GM18907 (cell line): Measurements from ENCODE around the gene GAB1.

Source experiments
- ATAC-seq: cut with Tn5 transposase; IDR thresholded peaks from one replicate; pipeline ENCODE4 v1.9.1; 2021; ENCODE audit warnings: mild to moderate bottlenecking, moderate library complexity; ENCODE audit not compliant: unreplicated experiment

GAB1 gene

GRCh38 chr4:143473334-143474126 is 136.9 kb downstream of the GAB1 start:
- ATAC-seq: peak; percentile 79

- ATAC-seq: no peak
Observed at GRCh38 chr4:143477487-143477886, 140.8 kb downstream of the GAB1 start.

GRCh38 chr4:143481361-143481760 is 144.7 kb downstream of the GAB1 start:
- no peak for ATAC-seq

- peak; percentile 67 for ATAC-seq
Observed at GRCh38 chr4:143482840-143483239, 146.2 kb downstream of the GAB1 start.

GRCh38 chr4:143486314-143486713 is 149.6 kb downstream of the GAB1 start:
- ATAC-seq: no peak

GRCh38 chr4:143488687-143489086 is 152.0 kb downstream of the GAB1 start:
- no peak for ATAC-seq

- ATAC-seq: no peak
Observed at GRCh38 chr4:143489106-143489505, 152.4 kb downstream of the GAB1 start.

- no peak for ATAC-seq
Observed at GRCh38 chr4:143498021-143498420, 161.3 kb downstream of the GAB1 start.

- ATAC-seq: no peak
Observed at GRCh38 chr4:143502231-143502630, 165.6 kb downstream of the GAB1 start.

- no peak for ATAC-seq
Observed at GRCh38 chr4:143506031-143506430, 169.4 kb downstream of the GAB1 start.

- ATAC-seq: no peak
Observed at GRCh38 chr4:143511906-143512305, 175.2 kb downstream of the GAB1 start.

- peak; percentile 42 for ATAC-seq
Observed at GRCh38 chr4:143512978-143513313, 176.3 kb downstream of the GAB1 start.

GRCh38 chr4:143513314-143514168 is 176.9 kb downstream of the GAB1 start, which contains the start of gene SMARCA5:
SMARCA5 (plus strand) TSS chr4:143513702; CDS start chr4:143513925, 223 bp downstream.
- ATAC-seq: peak; percentile 91

- no peak for ATAC-seq
Observed at GRCh38 chr4:143514169-143514495, 177.5 kb downstream of the GAB1 start.

GRCh38 chr4:143514497-143514896 is 177.8 kb downstream of the GAB1 start:
- no peak for ATAC-seq

GRCh38 chr4:143514901-143515300 is 178.2 kb downstream of the GAB1 start:
- no peak for ATAC-seq

GRCh38 chr4:143515905-143516304 is 179.2 kb downstream of the GAB1 start:
- ATAC-seq: no peak

- ATAC-seq: no peak
Observed at GRCh38 chr4:143517764-143518163, 181.1 kb downstream of the GAB1 start.
